ENCODE measurements around the gene HDGF. TPM values are rescaled to one million over a fixed set of nuclear protein-coding genes. Genes with fewer than 3 reads are reported as not detected.
A peak's percentile ranks its signal among the peaks of the same experiment; 100 is the strongest.

HDGF gene
- total and polyA plus RNA-seq, 2 of the 8 experiments (the other 6 are each of a cell fraction or from before 2014, with no cell fraction given) = 145 to 391 TPM

GRCh38 chr1:156703741-156704140 is 47.7 kb downstream of the HDGF start:
- Histone ChIP-seq H3K23ac (ENCODE audit: insufficient read length) (no peak overlapping the region), H2BK120ac (replicated peaks; ENCODE audit: low read depth, low read length) (no peak overlapping the region), H4K91ac (replicated peaks; ENCODE audit: insufficient read length, low read length) (no peak overlapping the region), H3K36me3 (ENCODE audit: control insufficient read depth in 2 of 4, insufficient read depth in 4 of 4, low read length in 3 of 4) (peaks cover 12 to 34% (median 23%) of the 10 kb centered on the region in 4 experiments), H4K8ac (ENCODE audit: extremely low read depth, insufficient read depth, low read length) (no peak overlapping the region), H2AFZ (ENCODE audit: low read length) (no peak overlapping the region), H4K20me1 (replicated peaks in 1 of 2; ENCODE audit: control insufficient read depth in 1 of 2, insufficient read depth in 2 of 2, low read length in 2 of 2) (peaks cover 6 to 14% of the 10 kb centered on the region in 2 experiments), H3K4ac (replicated peaks; ENCODE audit: insufficient read length, low read depth, low read length) (no peak overlapping the region), H3K79me1 (ENCODE audit: low read depth, low read length) (peaks cover 4% of the 10 kb centered on the region; the same call in 1 of the 2 replicates), H2AK5ac (ENCODE audit: low read depth, low read length) (no peak overlapping the region), H3K14ac (ENCODE audit: insufficient read length) (no peak overlapping the region), H3K18ac (ENCODE audit: extremely low read depth, low read length) (no peak overlapping the region), H3K27ac (ENCODE audit: low read depth, low read length) (no peak overlapping the region), H3K4me2 (ENCODE audit: insufficient read depth in 1 of 2, low read depth in 2 of 2, low read length in 2 of 2) (peak overlapping the region; percentile 77 to 94), H3K27me3 (replicated peaks in 1 of 4; ENCODE audit: control insufficient read depth in 3 of 4, extremely low read depth in 1 of 4, insufficient read depth in 3 of 4, low read length in 3 of 4) (peaks cover 0 to 19% (median 8%) of the 10 kb centered on the region in 4 experiments; a peak in 4 of 7 replicates), H2BK12ac (ENCODE audit: low read depth, low read length) (no peak overlapping the region; the same call in 1 of the 2 replicates), H3K79me2 (ENCODE audit: control insufficient read depth in 1 of 2, insufficient read depth in 2 of 2, low read length in 2 of 2) (peaks cover 7 to 24% of the 10 kb centered on the region in 2 experiments; a peak in 2 of 4 replicates), H3K56ac (replicated peaks; ENCODE audit: insufficient read length, low read depth, low read length) (no peak overlapping the region), H3K23me2 (ENCODE audit: low read depth, low read length) (peaks cover 31% of the 10 kb centered on the region; the same call in 1 of the 2 replicates), H3K9ac (replicated peaks in 1 of 4; ENCODE audit: extremely low read depth in 1 of 4, low read depth in 3 of 4, low read length in 3 of 4) (no peak overlapping the region; a peak in 1 of 7 replicates), H4K5ac (ENCODE audit: insufficient read length, low read depth, low read length) (no peak overlapping the region), H3K9me3 (ENCODE audit: insufficient read depth in 2 of 2, low read depth in 1 of 2, low read length in 1 of 2) (no peaks in the 10 kb centered on the region), H3K4me1 (replicated peaks in 1 of 4; ENCODE audit: control insufficient read depth in 3 of 4, insufficient read depth in 4 of 4, low read length in 3 of 4) (peaks cover 19 to 36% (median 25%) of the 10 kb centered on the region in 4 experiments), H2BK5ac (ENCODE audit: low read depth, low read length) (no peak overlapping the region), H2BK15ac (ENCODE audit: low read length) (no peak overlapping the region), H3K4me3 (ENCODE audit: extremely low read depth in 1 of 4, insufficient read depth in 2 of 4, low read depth in 3 of 4, low read length in 4 of 4) (peak overlapping the region; percentile 50 to 80 (median 70)), H2BK20ac (ENCODE audit: low read length) (no peak overlapping the region)
- FAIRE-seq (no peak), DNase-seq (ENCODE audit: low read depth in 1 of 2, low spot score in 2 of 2) (no peak)
- CTCF ChIA-PET (ENCODE audit: partially characterized antibody) = interaction anchor here (0.9 to 66.0 kb wide), 11 partner anchors 2 to 729 kb away, joined by 3 to 4284 read pairs (median 4); partner anchors contain the start of genes CRABP2, HDGF, ISG20L2 and METTL25B
- WGBS, 2 experiments (ENCODE audit: extremely low coverage in 1 of 2, insufficient coverage in 1 of 2, insufficient read length in 1 of 2, insufficient replicate concordance in 2 of 2, low coverage in 1 of 2, low lambda C conversion rate in 2 of 2, missing lambda C conversion rate in 1 of 2) = 37% methylated on average over 4 of the region's 4 CpGs; no CpG with 5 or more reads in 1 of the 2 experiments
- POLR2A ChIA-PET (ENCODE audit: partially characterized antibody) = interaction anchor here (1.4 to 16.9 kb wide), 4 partner anchors 11 to 36 kb away, joined by 4 to 530 read pairs (median 100); partner anchors contain the start of genes ISG20L2, METTL25B and NES
- peak; percentile 30; the same call in 1 of the 2 replicates for TF ChIP-seq USF2 (IDR thresholded peaks at IDR 0.05; ENCODE audit: low read length)
- peak; percentile 74 for TF ChIP-seq MAX (IDR thresholded peaks at IDR 0.05)

All from H1 (cell line).